Lung (tissue), 12 donors: ENCODE results near the gene UBE2U. TPM values are rescaled to one million over a fixed set of nuclear protein-coding genes. Genes with fewer than 3 reads are reported as not detected.
A peak's percentile ranks its signal among the peaks of the same experiment; 100 is the strongest.

Source experiments
- ATAC-seq: fragments of 200-7000 bp; cut with Tn5 transposase; one replicate; pipeline ENCODE4 v1.9.1; 2020; ENCODE audit warnings: moderate number of reproducible peaks; ENCODE audit not compliant: insufficient read depth, low FRiP score
- DNase-seq, 3 donors: peaks; one replicate each; pipeline ENCODE4 v3.0.0-alpha.2; 2013 to 2017
- H3K27ac ChIP-seq, 2 donors: one replicate each; pipeline ENCODE4 v1.5.1; 2013; ENCODE audit warnings: mild to moderate bottlenecking in 2 of 2, moderate library complexity in 2 of 2, control low read depth in 1 of 2, inconsistent platforms in 1 of 2, low read depth in 1 of 2, low read length in 1 of 2
- H3K27me3 ChIP-seq, 3 donors: one replicate each; pipeline ENCODE4 v1.5.1; 2013; ENCODE audit warnings: low read length in 2 of 3; ENCODE audit not compliant: control insufficient read depth in 3 of 3, insufficient read depth in 3 of 3
- H3K36me3 ChIP-seq, 4 donors: one replicate each; pipeline ENCODE4 v1.5.1; 2013; ENCODE audit warnings: low read length in 4 of 4, mild to moderate bottlenecking in 1 of 4, moderate library complexity in 1 of 4; ENCODE audit not compliant: control insufficient read depth in 4 of 4, insufficient read depth in 4 of 4
- H3K4me1 ChIP-seq, 5 donors: one replicate each; pipeline ENCODE4 v1.5.1; 2013; ENCODE audit warnings: low read length in 5 of 5, mild to moderate bottlenecking in 2 of 5, moderate library complexity in 1 of 5; ENCODE audit not compliant: control insufficient read depth in 5 of 5, insufficient read depth in 5 of 5
- H3K4me3 ChIP-seq: one replicate; pipeline ENCODE4 v1.5.1; 2013; ENCODE audit warnings: mild to moderate bottlenecking, control low read depth, moderate library complexity
- H3K9ac ChIP-seq, 2 donors: one replicate each; pipeline ENCODE4 v1.5.1; 2013; ENCODE audit warnings: low read length in 2 of 2, control low read depth in 1 of 2; ENCODE audit not compliant: insufficient read depth in 1 of 2
- H3K9me3 ChIP-seq, 4 donors: one replicate each; pipeline ENCODE4 v1.5.1; 2013; ENCODE audit warnings: low read length in 3 of 4, mild to moderate bottlenecking in 1 of 4, moderate library complexity in 1 of 4; ENCODE audit not compliant: control insufficient read depth in 4 of 4, insufficient read depth in 3 of 4
- whole genome bisulfite sequencing, 2 donors: extraction: QIAGEN DNeasy Blood & Tissue Kit; methylation state at CpG; one replicate each; pipeline ENCODE4 v1.1.7; 2013; 5-methylcytosine and 5-hydroxymethylcytosine counted together
- polyA plus RNA-seq, 2 donors: library from polyadenylated mRNA; stranded (reverse); fragments of 200-250 nt; gene quantifications; one replicate each; pipeline ENCODE4 v1.2.1, GENCODE V29; 2013
- total RNA-seq, 2 donors: library from RNA; depleted of rRNA in 1 of 2; stranded (reverse); fragments of >200 nt in 1 of 2; gene quantifications; one replicate each; pipeline ENCODE4 v1.2.1, GENCODE V29; 2014 to 2021
- TF ChIP-seq, protein P1 (sequence below): IDR thresholded peaks from 2 replicates; pipeline ENCODE4 v1.5.1; 2012; ENCODE audit warnings: mild to moderate bottlenecking; ENCODE audit errors: control extremely low read depth, extremely low read depth
- donor health status: control.
- donor health status: control.
- donor health status: Bipolar disorder and iron deficiency.
- donor health status: healthy.
- donor health status: DM: yes; HTN: yes; CAD: no.

The UBE2U gene
- total and polyA plus RNA-seq, 4 donors = not detected

DNA sequence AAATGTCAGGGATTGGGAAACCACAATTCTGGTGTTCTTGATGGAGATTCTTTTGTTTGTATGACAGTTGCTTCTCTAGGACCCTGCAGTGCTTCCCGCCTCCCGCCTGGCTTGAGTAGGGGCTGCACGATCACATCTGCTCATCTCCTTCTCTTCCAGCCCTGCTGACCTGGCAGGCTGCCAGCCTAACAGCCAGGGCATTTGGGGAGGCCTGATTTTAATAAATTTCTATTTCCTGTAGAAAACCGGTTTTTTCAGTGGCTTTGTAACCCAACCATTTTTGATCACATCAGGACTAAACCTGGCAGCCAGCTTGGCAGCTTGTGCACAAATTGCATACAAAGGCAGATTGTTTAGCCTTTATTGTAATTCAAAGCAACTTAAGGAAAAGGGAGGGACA, 78.9 kb downstream of the UBE2U start:
- Histone ChIP-seq H3K4me3 (no peak overlapping the region), H3K9me3 (no peaks in the 10 kb centered on the region), H3K27me3 (no peaks in the 10 kb centered on the region), H3K36me3 (no peaks in the 10 kb centered on the region), H3K4me1 (peaks cover 0 to 23% (median 2%) of the 10 kb centered on the region in 5 donors), H3K9ac (no peak overlapping the region), H3K27ac (no peak overlapping the region)
- DNase-seq (peak; percentile 86 to 91 (median 87)), ATAC-seq (no peak)
- TF ChIP-seq, protein P1, sequence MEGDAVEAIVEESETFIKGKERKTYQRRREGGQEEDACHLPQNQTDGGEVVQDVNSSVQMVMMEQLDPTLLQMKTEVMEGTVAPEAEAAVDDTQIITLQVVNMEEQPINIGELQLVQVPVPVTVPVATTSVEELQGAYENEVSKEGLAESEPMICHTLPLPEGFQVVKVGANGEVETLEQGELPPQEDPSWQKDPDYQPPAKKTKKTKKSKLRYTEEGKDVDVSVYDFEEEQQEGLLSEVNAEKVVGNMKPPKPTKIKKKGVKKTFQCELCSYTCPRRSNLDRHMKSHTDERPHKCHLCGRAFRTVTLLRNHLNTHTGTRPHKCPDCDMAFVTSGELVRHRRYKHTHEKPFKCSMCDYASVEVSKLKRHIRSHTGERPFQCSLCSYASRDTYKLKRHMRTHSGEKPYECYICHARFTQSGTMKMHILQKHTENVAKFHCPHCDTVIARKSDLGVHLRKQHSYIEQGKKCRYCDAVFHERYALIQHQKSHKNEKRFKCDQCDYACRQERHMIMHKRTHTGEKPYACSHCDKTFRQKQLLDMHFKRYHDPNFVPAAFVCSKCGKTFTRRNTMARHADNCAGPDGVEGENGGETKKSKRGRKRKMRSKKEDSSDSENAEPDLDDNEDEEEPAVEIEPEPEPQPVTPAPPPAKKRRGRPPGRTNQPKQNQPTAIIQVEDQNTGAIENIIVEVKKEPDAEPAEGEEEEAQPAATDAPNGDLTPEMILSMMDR = no peak
- 53 to 64% methylated on average over 4 of the region's 4 CpGs for WGBS, 2 donors

DNA sequence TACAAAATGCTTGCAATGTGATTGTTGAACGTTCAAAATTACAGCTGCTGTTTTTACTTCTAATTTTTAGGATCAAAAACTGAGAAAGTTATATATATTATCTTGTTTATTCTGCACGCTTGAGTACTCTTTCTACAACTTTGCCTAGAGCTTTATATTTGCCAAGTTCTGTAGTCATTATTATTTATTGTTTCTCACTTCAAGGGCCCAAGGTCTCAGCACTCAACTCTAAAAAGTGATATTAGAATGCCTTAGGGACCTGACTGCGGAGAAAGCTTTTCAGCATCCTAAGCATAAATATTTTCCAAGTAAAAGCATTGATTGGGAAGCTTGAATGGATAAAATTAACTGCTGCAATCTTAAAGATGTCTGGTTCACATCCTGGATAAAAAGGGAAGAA, 83.6 kb downstream of the UBE2U start:
- DNase-seq (peak in 2 of 3 donors; percentile 57 to 67), ATAC-seq (no peak)
- Histone ChIP-seq H3K9me3 (peaks cover 0 to 2% (median 0%) of the 10 kb centered on the region in 4 donors), H3K4me3 (no peak overlapping the region), H3K27ac (no peak overlapping the region), H3K27me3 (no peaks in the 10 kb centered on the region), H3K9ac (no peak overlapping the region), H3K4me1 (peaks cover 0 to 26% (median 2%) of the 10 kb centered on the region in 5 donors), H3K36me3 (no peaks in the 10 kb centered on the region)
- 34 to 49% methylated on average over 3 of the region's 3 CpGs for WGBS, 2 donors
- TF ChIP-seq, protein P1 = no peak

DNA sequence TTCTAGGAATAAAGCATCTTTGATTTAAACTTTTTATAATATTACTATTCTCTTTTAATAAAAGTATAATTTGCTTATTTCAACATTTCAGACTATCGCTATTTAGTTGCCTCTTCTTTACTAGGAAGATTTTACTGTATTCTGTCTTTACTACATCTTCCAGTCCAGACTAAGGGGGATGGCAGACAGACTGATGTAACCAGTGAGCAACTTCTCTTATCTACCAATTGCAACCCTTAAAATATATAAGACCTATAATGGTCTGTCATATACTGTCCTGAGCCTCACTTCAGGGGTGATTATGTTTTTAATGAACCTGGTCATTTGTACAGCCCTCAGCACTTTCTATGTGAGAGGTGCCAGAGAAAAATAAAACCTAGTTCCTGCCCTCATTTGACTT, 87.0 kb downstream of the UBE2U start:
- TF ChIP-seq, protein P1 = no peak
- ATAC-seq = no peak
- Histone ChIP-seq H3K4me1 (peaks cover 0 to 19% (median 0%) of the 10 kb centered on the region in 5 donors), H3K9ac (no peak overlapping the region), H3K4me3 (no peak overlapping the region), H3K36me3 (no peaks in the 10 kb centered on the region), H3K27ac (no peak overlapping the region), H3K9me3 (peaks cover 0 to 5% (median 0%) of the 10 kb centered on the region in 4 donors), H3K27me3 (no peaks in the 10 kb centered on the region)
- DNase-seq = no peak
- 59 to 64% methylated on average over 1 of the region's 1 CpG for WGBS, 2 donors

DNA sequence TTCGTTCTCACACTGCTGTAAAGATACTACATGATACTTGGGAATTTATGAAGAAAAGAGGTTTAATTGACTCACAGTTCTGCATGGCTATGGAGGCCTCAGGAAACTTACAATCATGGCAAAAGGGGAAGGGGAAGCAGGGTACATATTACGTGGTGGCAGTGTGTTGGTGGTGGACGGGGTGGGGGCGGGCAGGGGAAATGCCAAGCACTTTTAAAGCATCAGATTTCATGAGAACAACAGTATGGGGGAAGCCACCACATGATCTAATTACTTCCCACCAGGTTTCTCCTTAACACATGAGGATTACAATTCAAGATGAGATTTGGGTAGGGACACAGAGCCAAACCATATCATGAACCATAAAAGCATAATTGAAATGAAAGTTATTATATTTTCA, 88.5 kb downstream of the UBE2U start:
- DNase-seq (no peak), ATAC-seq (no peak)
- TF ChIP-seq, protein P1 = no peak
- Histone ChIP-seq H3K9me3 (peaks cover 0 to 6% (median 0%) of the 10 kb centered on the region in 4 donors), H3K4me3 (no peak overlapping the region), H3K9ac (no peak overlapping the region), H3K4me1 (peaks cover 0 to 13% (median 0%) of the 10 kb centered on the region in 5 donors), H3K27me3 (no peaks in the 10 kb centered on the region), H3K36me3 (no peaks in the 10 kb centered on the region), H3K27ac (no peak overlapping the region)
- WGBS, 2 donors = 75 to 81% methylated on average over 4 of the region's 4 CpGs
